Activated CD4-positive, alpha-beta memory T cell treated with anti-CD3 and anti-CD28 coated beads for 36 hours (primary cell): ENCODE results near the gene CIART. TPM values are rescaled to one million over a fixed set of nuclear protein-coding genes. Genes with fewer than 3 reads are reported as not detected.
"Not testable (repeated sequence)": the region's sequence is repeated elsewhere in the genome, so short reads cannot be mapped to it uniquely, and the experiment has no call there.

Experiments used
- CTCF ChIA-PET: fragments of 350-600 bp; sonication (Branson Sonifier 250); formaldehyde crosslinking; loops from one replicate; lab custom pipeline; 2021; ENCODE audit warnings: antibody characterized with exemption, inconsistent platforms; lab: Charles Lee
- POLR2A ChIA-PET: fragments of 350-600 bp; sonication (Branson Sonifier 250); formaldehyde crosslinking; loops from one replicate; lab custom pipeline; 2021; ENCODE audit warnings: antibody characterized with exemption; lab: Charles Lee
- DNase-seq: peaks from one replicate; pipeline ENCODE4 v3.0.0-alpha.2; 2020
- H3K27ac Mint-ChIP-seq: one replicate; pipeline ENCODE4 v1.8.0; 2021; ENCODE audit warnings: mixed read lengths
- H3K27me3 Mint-ChIP-seq: one replicate; pipeline ENCODE4 v1.8.0; 2021; ENCODE audit warnings: mixed read lengths
- H3K36me3 Mint-ChIP-seq: one replicate; pipeline ENCODE4 v1.8.0; 2021; ENCODE audit warnings: mixed read lengths
- H3K4me1 Mint-ChIP-seq: one replicate; pipeline ENCODE4 v1.8.0; 2021; ENCODE audit warnings: low read depth, mixed read lengths
- H3K4me3 Mint-ChIP-seq: one replicate; pipeline ENCODE4 v1.8.0; 2021; ENCODE audit warnings: mild to moderate bottlenecking, mixed read lengths
- H3K9me3 Mint-ChIP-seq: one replicate; pipeline ENCODE4 v1.8.0; 2021; ENCODE audit warnings: mixed read lengths
- intact Hi-C: fragments of 100-400 bp; cut with micrococcal nuclease; formaldehyde crosslinking; loops from one replicate; pipeline ENCODE4 v1.15.1; 2023
- total RNA-seq, 2 experiments: library from RNA; stranded (reverse); gene quantifications; one replicate each; pipeline ENCODE4 v1.2.3, GENCODE V29; 2021

Gene CIART
- 1 to 10 TPM; 1.3 to 1.5 TPM for total RNA-seq

- H3K36me3 Mint-ChIP-seq = no peaks in the 10 kb centered on the region
- no peaks in the 10 kb centered on the region for H3K27me3 Mint-ChIP-seq
- peak within 1 kb of the TSS; percentile 40 for H3K27ac Mint-ChIP-seq
- peak within 1 kb of the TSS; percentile 76 for H3K4me3 Mint-ChIP-seq
- intact Hi-C loops = loop anchor here (1.0 to 5.0 kb wide), 2 partner anchors 27 to 45 kb away; partner anchors contain the start of gene ANP32E
- H3K4me1 Mint-ChIP-seq = peaks cover 27% of the 10 kb centered on the region
- CTCF ChIA-PET = interaction anchor here (1.0 to 6.5 kb wide), 7 partner anchors 9 to 116 kb away, joined by 3 to 66 read pairs (median 4); partner anchors contain the start of genes APH1A, C1orf54 and CA14
- POLR2A ChIA-PET = interaction anchor here (1.0 kb wide), 1 partner anchor 13 kb away, joined by 3 read pairs; the partner anchor contains the start of gene APH1A
- DNase-seq = peak; percentile 86
- H3K9me3 Mint-ChIP-seq = no peaks in the 10 kb centered on the region
Observed at GRCh38 chr1:150281758-150282557, at the start of gene CIART. Gene CIART (plus strand): TSS chr1:150282554. CDS start chr1:150283268, 714 bp downstream.

- H3K27me3 Mint-ChIP-seq, DNase-seq, H3K27ac Mint-ChIP-seq, H3K9me3 Mint-ChIP-seq, H3K4me3 Mint-ChIP-seq: not testable (repeated sequence)
- Mint-ChIP-seq H3K4me1 (peaks cover 17% of the 10 kb centered on the region), H3K36me3 (peaks cover 35% of the 10 kb centered on the region)
- ChIA-PET POLR2A (interaction anchor here (1.0 to 2.3 kb wide), 4 partner anchors 18 to 348 kb away, joined by 3 to 9 read pairs (median 5); partner anchors contain the start of gene RPRD2), CTCF (interaction anchor here (0.7 to 1.5 kb wide), 4 partner anchors 15 to 158 kb away, joined by 3 to 4 read pairs (median 3); no protein-coding TSS in a partner anchor)
- intact Hi-C loops = loop anchor here (10.0 kb wide), 3 partner anchors 332 to 742 kb away; partner anchors contain the start of gene CERS2
Observed at GRCh38 chr1:150232921-150233320, 49.4 kb upstream of the CIART start.

GRCh38 chr1:150233359-150234308 is 48.7 kb upstream of the CIART start:
- no peak overlapping the region for H3K4me3 Mint-ChIP-seq
- H3K9me3 Mint-ChIP-seq = no peaks in the 10 kb centered on the region
- H3K4me1 Mint-ChIP-seq = peaks cover 17% of the 10 kb centered on the region
- ChIA-PET CTCF (interaction anchor here (0.7 to 1.5 kb wide), 3 partner anchors 16 to 47 kb away, joined by 3 to 4 read pairs (median 3); no protein-coding TSS in a partner anchor), POLR2A (interaction anchor here (0.7 to 2.3 kb wide), 10 partner anchors 19 to 1078 kb away, joined by 3 to 9 read pairs (median 4); partner anchors contain the start of genes MCL1 and RPRD2)
- no peaks in the 10 kb centered on the region for H3K27me3 Mint-ChIP-seq
- no peak overlapping the region for H3K27ac Mint-ChIP-seq
- DNase-seq = peak; percentile 80
- intact Hi-C loops = loop anchor here (1.0 to 10.0 kb wide), 6 partner anchors 19 to 741 kb away; partner anchors contain the start of genes CERS2, RPRD2 and TARS2
- H3K36me3 Mint-ChIP-seq = peaks cover 32% of the 10 kb centered on the region

GRCh38 chr1:150234309-150234565 is 48.1 kb upstream of the CIART start:
- intact Hi-C loops = loop anchor here (1.0 to 10.0 kb wide), 6 partner anchors 20 to 741 kb away; partner anchors contain the start of genes CERS2, RPRD2 and TARS2
- no peak for DNase-seq
- H3K4me3 Mint-ChIP-seq = no peak overlapping the region
- H3K9me3 Mint-ChIP-seq = no peaks in the 10 kb centered on the region
- peaks cover 28% of the 10 kb centered on the region for H3K36me3 Mint-ChIP-seq
- ChIA-PET CTCF (interaction anchor here (1.5 kb wide), 1 partner anchor 22 kb away, joined by 4 read pairs; no protein-coding TSS in a partner anchor), POLR2A (interaction anchor here (0.7 to 2.3 kb wide), 9 partner anchors 84 to 1077 kb away, joined by 3 to 9 read pairs (median 4); partner anchors contain the start of genes MCL1 and RPRD2)
- H3K4me1 Mint-ChIP-seq = peaks cover 17% of the 10 kb centered on the region
- H3K27ac Mint-ChIP-seq = no peak overlapping the region
- no peaks in the 10 kb centered on the region for H3K27me3 Mint-ChIP-seq

GRCh38 chr1:150234566-150235293 is 47.6 kb upstream of the CIART start:
- intact Hi-C loops = loop anchor here (1.0 to 10.0 kb wide), 8 partner anchors 20 to 740 kb away; partner anchors contain the start of genes CERS2, CIART, PRPF3 and RPRD2
- Mint-ChIP-seq H3K9me3 (no peaks in the 10 kb centered on the region), H3K4me3 (no peak overlapping the region), H3K36me3 (peaks cover 26% of the 10 kb centered on the region), H3K27me3 (no peaks in the 10 kb centered on the region), H3K27ac (no peak overlapping the region), H3K4me1 (peaks cover 17% of the 10 kb centered on the region)
- ChIA-PET POLR2A (interaction anchor here (0.7 to 2.3 kb wide), 8 partner anchors 35 to 350 kb away, joined by 3 to 9 read pairs (median 4); partner anchors contain the start of genes MCL1 and RPRD2), CTCF (interaction anchor here (1.0 kb wide), 1 partner anchor 21 kb away, joined by 4 read pairs; no protein-coding TSS in a partner anchor)
- peak; percentile 95 for DNase-seq

- Mint-ChIP-seq H3K9me3 (no peaks in the 10 kb centered on the region), H3K27me3 (no peaks in the 10 kb centered on the region), H3K36me3 (peaks cover 24% of the 10 kb centered on the region), H3K4me1 (peaks cover 17% of the 10 kb centered on the region), H3K4me3 (no peak overlapping the region), H3K27ac (no peak overlapping the region)
- ChIA-PET POLR2A (interaction anchor here (0.8 to 1.3 kb wide), 4 partner anchors 34 to 130 kb away, joined by 3 to 5 read pairs (median 4); partner anchors contain the start of gene RPRD2), CTCF (interaction anchor here (1.0 kb wide), 1 partner anchor 21 kb away, joined by 4 read pairs; no protein-coding TSS in a partner anchor)
- DNase-seq = peak; percentile 47
- intact Hi-C loops = loop anchor here (1.0 to 10.0 kb wide), 6 partner anchors 47 to 739 kb away; partner anchors contain the start of genes CERS2, CIART, PRPF3 and TARS2
Observed at GRCh38 chr1:150235294-150235851, 47.0 kb upstream of the CIART start.

- ChIA-PET POLR2A (interaction anchor here (0.6 to 1.3 kb wide), 6 partner anchors 34 to 377 kb away, joined by 3 to 5 read pairs (median 3); partner anchors contain the start of gene RPRD2), CTCF (interaction anchor here (1.0 to 1.5 kb wide), 3 partner anchors 13 to 20 kb away, joined by 4 to 6 read pairs (median 4); no protein-coding TSS in a partner anchor)
- no peaks in the 10 kb centered on the region for H3K27me3 Mint-ChIP-seq
- no peak within 1 kb of the TSS for H3K27ac Mint-ChIP-seq
- peaks cover 19% of the 10 kb centered on the region for H3K36me3 Mint-ChIP-seq
- no peaks in the 10 kb centered on the region for H3K9me3 Mint-ChIP-seq
- DNase-seq = peak; percentile 97
- H3K4me1 Mint-ChIP-seq = peaks cover 17% of the 10 kb centered on the region
- intact Hi-C loops = loop anchor here (1.0 to 10.0 kb wide), 6 partner anchors 46 to 739 kb away; partner anchors contain the start of genes CERS2, CIART, PRPF3 and TARS2
- no peak within 1 kb of the TSS for H3K4me3 Mint-ChIP-seq
Observed at GRCh38 chr1:150235852-150236613, 46.3 kb upstream of the CIART start, which contains the start of gene ANP32E. Gene ANP32E (minus strand): TSS chr1:150236112. CDS start chr1:150235786, 326 bp downstream.

- CTCF ChIA-PET = interaction anchor here (1.0 to 1.5 kb wide), 2 partner anchors 12 to 19 kb away, joined by 4 to 6 read pairs; no protein-coding TSS in a partner anchor
- Mint-ChIP-seq H3K27ac (no peak overlapping the region), H3K4me3 (no peak overlapping the region), H3K4me1 (peaks cover 16% of the 10 kb centered on the region), H3K36me3 (peaks cover 16% of the 10 kb centered on the region), H3K9me3 (no peaks in the 10 kb centered on the region), H3K27me3 (no peaks in the 10 kb centered on the region)
- POLR2A ChIA-PET = interaction anchor here (0.6 to 1.1 kb wide), 2 partner anchors 127 to 377 kb away, joined by 3 read pairs; partner anchors contain the start of gene RPRD2
- intact Hi-C loops = loop anchor here (5.0 to 10.0 kb wide), 4 partner anchors 46 to 738 kb away; partner anchors contain the start of genes CERS2 and CIART
- DNase-seq = no peak
Observed at GRCh38 chr1:150236614-150237100, 45.7 kb upstream of the CIART start.

- H3K9me3 Mint-ChIP-seq = not testable (repeated sequence)
- intact Hi-C loops = loop anchor here (5.0 to 10.0 kb wide), 4 partner anchors 45 to 738 kb away; partner anchors contain the start of genes CERS2 and CIART
- POLR2A ChIA-PET = interaction anchor here (1.1 kb wide), 1 partner anchor 127 kb away, joined by 3 read pairs; the partner anchor contains the start of gene RPRD2
Observed at GRCh38 chr1:150237176-150237575, 45.2 kb upstream of the CIART start.

More at GRCh38 chr1:150237176-150237575, 45.2 kb upstream of the CIART start:
- CTCF ChIA-PET = interaction anchor here (1.0 to 1.5 kb wide), 2 partner anchors 11 to 18 kb away, joined by 4 to 6 read pairs; no protein-coding TSS in a partner anchor
- peaks cover 13% of the 10 kb centered on the region for H3K4me1 Mint-ChIP-seq
- peaks cover 16% of the 10 kb centered on the region for H3K36me3 Mint-ChIP-seq
- not testable (repeated sequence) for H3K27ac Mint-ChIP-seq, H3K27me3 Mint-ChIP-seq, H3K4me3 Mint-ChIP-seq
- DNase-seq = peak; percentile 7
